ENCODE measurements around the gene CEP170.

GRCh38 chr1:243293941-243294722 lies 39.1 kb upstream of the CEP170 start:
- no peak for TF ChIP-seq CTCF (IDR thresholded peaks at IDR 0.05)
- TF ChIP-seq POLR2A (IDR thresholded peaks at IDR 0.05) = no peak

All from testis (tissue), 2 donors.